IPS-18c (cell line): ENCODE data around the gene BEGAIN.

Source experiments
- H3K4me3 ChIP-seq: 2 replicates; pipeline ENCODE4 v1.7.0; 2013; ENCODE audit warnings: low read depth, mild to moderate bottlenecking, low read length, moderate library complexity; ENCODE audit not compliant: insufficient read depth
- H3K9me3 ChIP-seq: one replicate; pipeline ENCODE4 v1.6.1; 2013; ENCODE audit warnings: mild to moderate bottlenecking, low read length, moderate library complexity; ENCODE audit not compliant: control insufficient read depth, insufficient read depth

Gene BEGAIN

GRCh38 chr14:100605706-100606686 lies 18.8 kb upstream of the BEGAIN start:
- H3K9me3 ChIP-seq, result no peaks in the 10 kb centered on the region
- H3K4me3 ChIP-seq, result no peak overlapping the region

- H3K4me3 ChIP-seq, result no peak overlapping the region
- no peaks in the 10 kb centered on the region for H3K9me3 ChIP-seq
These were observed 18.0 kb upstream of the BEGAIN start for GRCh38 chr14:100605230-100605629.

DNA sequence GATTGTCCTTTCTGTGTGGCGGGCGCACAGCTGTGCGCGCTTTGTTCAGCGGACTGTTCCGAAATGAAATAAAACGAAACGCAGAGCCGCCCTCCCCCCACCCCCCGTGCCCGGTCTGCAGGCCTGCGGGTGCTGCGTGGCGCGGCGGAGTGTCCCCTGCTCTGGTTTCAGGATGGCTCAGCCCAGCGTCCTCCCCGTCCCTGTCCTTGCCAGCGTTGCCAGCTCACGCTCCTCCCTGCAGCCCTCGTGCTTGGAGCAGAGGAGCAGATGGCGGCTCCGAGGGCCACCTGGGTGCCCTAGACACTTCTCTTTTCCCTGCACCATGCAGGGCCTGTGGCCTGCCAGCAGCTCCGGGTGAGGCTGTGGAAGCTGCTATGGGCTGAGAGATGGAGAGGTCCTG lies 17.5 kb upstream of the BEGAIN start:
- Histone ChIP-seq H3K9me3 (no peaks in the 10 kb centered on the region), H3K4me3 (no peak overlapping the region)

GRCh38 chr14:100604121-100604501 lies 16.9 kb upstream of the BEGAIN start:
- H3K4me3 ChIP-seq, result no peak overlapping the region
- H3K9me3 ChIP-seq, result no peaks in the 10 kb centered on the region

DNA sequence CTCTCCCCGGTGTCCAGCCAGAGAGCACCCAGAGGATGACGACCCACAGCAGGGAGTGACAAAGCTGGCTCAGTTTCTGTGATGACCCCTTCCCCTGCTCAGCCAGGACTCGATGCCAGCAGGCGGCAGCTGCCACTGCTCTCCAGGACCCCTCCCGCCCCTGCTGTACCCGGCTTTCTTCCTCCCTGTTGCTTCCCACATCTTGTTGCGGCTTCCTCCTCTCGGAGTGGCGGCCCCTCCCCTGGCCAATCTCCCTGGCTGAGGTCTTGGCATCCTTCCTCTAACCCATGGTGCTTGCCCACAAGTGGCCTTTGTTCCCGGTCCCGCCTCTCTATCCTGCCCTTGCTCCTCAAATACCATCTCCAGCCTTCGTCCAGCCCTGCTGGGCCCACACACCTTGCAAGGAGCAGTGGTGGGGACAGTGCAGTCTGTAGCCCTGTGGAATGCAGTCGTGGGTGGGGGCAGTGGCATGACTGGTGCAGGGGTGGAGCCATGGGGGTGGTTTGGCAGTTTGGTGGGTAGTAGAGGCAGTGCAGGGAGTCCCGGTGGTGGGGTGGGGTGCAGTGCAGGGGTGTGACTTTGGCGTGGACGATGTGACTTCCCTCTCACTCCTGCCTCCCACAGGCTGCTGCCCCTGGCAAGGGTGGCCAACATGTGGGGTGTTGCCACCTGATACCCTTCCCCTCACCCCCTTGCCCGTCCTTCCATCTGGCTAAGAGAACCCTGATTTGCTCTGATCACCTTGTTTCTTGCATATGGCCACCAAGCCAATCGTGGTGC lies 16.3 kb upstream of the BEGAIN start:
- H3K4me3 ChIP-seq, result no peak overlapping the region
- H3K9me3 ChIP-seq, result no peaks in the 10 kb centered on the region

- H3K9me3 ChIP-seq, result no peaks in the 10 kb centered on the region
- no peak overlapping the region for H3K4me3 ChIP-seq
These were observed 15.5 kb upstream of the BEGAIN start for GRCh38 chr14:100602621-100603230.

- H3K9me3 ChIP-seq, result no peaks in the 10 kb centered on the region
- H3K4me3 ChIP-seq, result no peak overlapping the region
These were observed 14.7 kb upstream of the BEGAIN start for GRCh38 chr14:100601914-100602313.

DNA sequence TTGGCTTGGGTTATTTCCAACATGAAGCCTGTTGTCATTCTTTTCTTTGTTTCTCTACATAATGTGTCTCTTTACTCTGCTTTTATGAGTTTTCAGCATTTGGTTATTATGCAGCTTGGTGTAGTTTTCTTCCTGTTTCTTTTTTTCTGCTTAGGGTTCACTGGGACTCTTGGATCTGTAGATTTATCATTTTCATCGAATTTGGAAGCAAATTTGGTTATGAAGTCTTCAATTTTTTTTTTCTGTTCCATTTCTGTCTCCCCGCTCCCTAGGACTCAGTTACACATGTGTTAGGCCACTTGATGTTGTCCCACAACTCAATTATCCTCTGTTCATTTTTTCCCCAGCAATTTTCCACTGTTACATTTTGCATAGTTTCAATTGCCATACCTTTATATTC lies 13.8 kb upstream of the BEGAIN start:
- H3K9me3 ChIP-seq, result no peaks in the 10 kb centered on the region
- no peak overlapping the region for H3K4me3 ChIP-seq

- no peak overlapping the region for H3K4me3 ChIP-seq
- H3K9me3 ChIP-seq, result no peaks in the 10 kb centered on the region
These were observed 12.8 kb upstream of the BEGAIN start for GRCh38 chr14:100599981-100600380.

- Histone ChIP-seq H3K9me3 (no peaks in the 10 kb centered on the region), H3K4me3 (no peak overlapping the region)
These were observed 7.4 kb upstream of the BEGAIN start for GRCh38 chr14:100594625-100594951.

GRCh38 chr14:100593751-100594624 lies 6.8 kb upstream of the BEGAIN start:
- Histone ChIP-seq H3K9me3 (no peaks in the 10 kb centered on the region), H3K4me3 (no peak overlapping the region)

DNA sequence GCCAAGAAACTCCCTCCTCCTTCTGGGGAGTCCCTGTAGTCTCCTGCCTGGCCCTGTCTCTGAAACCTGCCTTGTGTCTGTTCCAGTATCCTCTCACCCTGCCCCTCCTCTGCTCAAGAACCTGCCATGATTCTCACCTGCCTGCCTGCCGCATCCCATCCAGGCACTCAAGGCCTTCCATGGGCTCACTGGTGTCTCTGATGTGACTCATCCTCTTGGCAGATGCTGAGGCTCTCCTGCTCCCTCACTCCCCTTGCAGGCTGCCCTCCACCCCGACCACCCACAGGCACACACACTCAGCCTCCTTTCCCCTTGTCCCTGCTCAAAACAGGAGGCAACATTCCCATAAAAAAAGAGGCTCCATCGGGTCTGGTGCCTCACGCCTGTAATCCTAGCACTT lies 5.8 kb upstream of the BEGAIN start:
- no peak overlapping the region for H3K4me3 ChIP-seq
- H3K9me3 ChIP-seq, result no peaks in the 10 kb centered on the region

DNA sequence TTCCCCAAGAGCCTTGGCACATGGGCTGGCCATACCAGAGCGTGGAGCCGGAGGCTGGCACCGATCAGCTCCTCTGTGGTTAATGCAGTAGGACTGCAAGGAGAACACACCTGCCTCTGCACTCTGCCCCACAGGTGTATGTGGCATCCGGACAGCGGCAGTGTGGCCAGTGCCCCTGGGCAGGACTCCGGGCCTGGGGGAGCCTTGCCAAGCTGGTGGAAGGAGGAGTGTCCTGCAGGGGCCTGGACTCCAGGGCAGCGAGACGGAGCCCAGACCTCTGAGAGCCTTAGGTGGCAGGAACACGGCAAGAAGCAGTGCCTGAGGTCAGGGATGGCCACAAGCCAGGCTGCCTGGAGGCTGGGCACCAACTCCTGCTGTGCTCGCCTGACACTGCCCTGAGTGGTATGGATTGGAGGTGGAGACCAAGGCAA lies 5.3 kb upstream of the BEGAIN start:
- no peaks in the 10 kb centered on the region for H3K9me3 ChIP-seq
- H3K4me3 ChIP-seq, result no peak overlapping the region

DNA sequence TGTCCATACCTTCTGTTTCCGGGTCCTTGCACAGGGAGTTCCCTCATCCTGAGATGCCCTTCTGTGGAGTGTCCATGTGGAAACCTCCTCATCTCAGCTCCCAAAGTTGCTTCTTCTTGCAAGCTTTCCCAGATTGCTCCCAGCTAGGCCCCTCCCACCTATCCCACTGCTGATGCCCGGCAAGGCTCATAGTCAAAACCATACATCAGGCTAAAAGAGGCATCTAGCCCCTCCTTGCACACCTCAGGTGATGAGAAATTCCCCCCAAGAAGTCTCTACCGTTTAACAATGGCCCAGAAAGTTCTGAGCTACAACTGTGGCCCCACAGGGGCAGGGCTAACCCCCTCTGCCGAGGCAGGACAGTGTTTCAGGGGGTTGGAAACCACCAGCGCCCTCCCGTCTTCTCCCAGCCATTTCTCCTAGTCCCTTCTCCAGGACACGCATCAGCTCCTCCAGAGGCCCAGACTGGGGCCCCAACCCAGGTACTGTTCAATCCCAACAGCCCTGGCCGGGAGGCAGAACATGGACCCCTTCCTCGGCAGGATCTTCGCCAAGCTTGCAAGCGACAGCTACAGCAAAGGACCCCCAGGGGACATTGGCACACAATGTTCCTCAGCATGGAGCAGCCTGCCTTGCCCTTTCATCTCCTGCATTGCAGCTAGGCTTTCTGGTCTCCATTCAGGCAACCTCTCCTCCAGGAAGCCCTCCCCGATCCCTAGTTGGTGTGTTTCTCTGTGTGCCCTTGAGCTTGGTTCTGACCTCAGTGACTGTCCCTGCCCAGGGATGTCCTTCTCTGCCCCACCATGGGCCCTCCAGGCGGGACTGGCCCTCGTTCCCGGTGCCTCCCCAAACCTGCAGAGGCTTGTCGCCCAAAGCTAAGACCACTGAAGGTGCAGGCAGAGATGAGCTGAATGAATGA lies 4.5 kb upstream of the BEGAIN start:
- Histone ChIP-seq H3K9me3 (no peaks in the 10 kb centered on the region), H3K4me3 (no peak overlapping the region)

GRCh38 chr14:100590726-100591452 lies 3.7 kb upstream of the BEGAIN start:
- H3K9me3 ChIP-seq, result no peaks in the 10 kb centered on the region
- H3K4me3 ChIP-seq, result no peak overlapping the region
